K562 (cell line): ENCODE results near the gene KAZN. TPM values are rescaled to one million over a fixed set of nuclear protein-coding genes. Genes with fewer than 3 reads are reported as not detected.

Source experiments
- ATAC-seq: fragments of 200-7000 bp; cut with Tn5 transposase; 3 replicates; pipeline ENCODE4 v1.9.1; 2020; ENCODE audit warnings: moderate library complexity
- BruUV-seq: library from RNA; stranded (reverse); fragments of 400-500 nt; replicated peaks from 2 replicates; lab custom pipeline; 2021; lab: Mats Ljungman, UMichigan
- CTCF ChIA-PET: fragments of 300-600 bp; formaldehyde crosslinking; extraction: SDS; loops from one replicate; lab custom pipeline; 2021; ENCODE audit warnings: low intra/inter-chr PET ratio; lab: Yijun Ruan, JAX
- POLR2A ChIA-PET: fragments of 300-600, 350-650 bp; sonication (Branson Sonifier 250); formaldehyde crosslinking; extraction: SDS; loops from one replicate; lab custom pipeline; 2021; ENCODE audit warnings: antibody characterized with exemption, inconsistent platforms; lab: Yijun Ruan, JAX
- DNase-seq, 4 experiments: peaks; one replicate each; pipeline versions ENCODE4 v3.0.0 to v3.0.0-alpha.2; 2011 to 2018; ENCODE audit warnings: low spot score in 3 of 4, mixed read lengths in 3 of 4; ENCODE audit errors: extremely low read depth in 1 of 4
- FAIRE-seq: peaks from 2 replicates; lab custom pipeline; 2011; peaks lifted over from hg19 to GRCh38; lab: Jason Lieb, UNC
- H2AFZ ChIP-seq: 2 replicates; pipeline ENCODE4 v1.6.0; 2011; ENCODE audit warnings: low read depth, low read length, control low read depth, inconsistent platforms
- H3K27ac ChIP-seq: fragments of 200-600 bp; 3 replicates; pipeline ENCODE4 v1.8.0; 2011; ENCODE audit warnings: low read depth, mild to moderate bottlenecking, control low read depth, inconsistent platforms, low read length, moderate library complexity, mixed read lengths; ENCODE audit errors: extremely low read depth
- H3K27me3 ChIP-seq, 2 experiments: fragments of 300-600 bp in 1 of 2; 2 replicates in 1 of 2; 3 replicates in 1 of 2; pipeline versions ENCODE4 v1.6.0 to v1.8.0; 2011; ENCODE audit warnings: inconsistent platforms in 2 of 2, low read length in 2 of 2, mild to moderate bottlenecking in 1 of 2, mixed read lengths in 1 of 2, moderate library complexity in 1 of 2; ENCODE audit not compliant: control insufficient read depth in 2 of 2, insufficient read depth in 2 of 2
- H3K36me3 ChIP-seq: fragments of 300-600 bp; 3 replicates; pipeline ENCODE4 v1.8.0; 2011; ENCODE audit warnings: mild to moderate bottlenecking, low read length, inconsistent platforms; ENCODE audit not compliant: control insufficient read depth, insufficient read depth
- H3K4me1 ChIP-seq, 2 experiments: fragments of 200-600 bp in 1 of 2; replicated peaks in 1 of 2; 2 replicates in 1 of 2; 3 replicates in 1 of 2; pipeline versions ENCODE4 v1.5.1 to v1.8.0; 2011; ENCODE audit warnings: inconsistent platforms in 2 of 2, low read length in 2 of 2, mild to moderate bottlenecking in 1 of 2, mixed read lengths in 1 of 2, moderate library complexity in 1 of 2; ENCODE audit not compliant: control insufficient read depth in 2 of 2, insufficient read depth in 2 of 2
- H3K4me2 ChIP-seq: 2 replicates; pipeline ENCODE4 v1.6.1; 2011; ENCODE audit warnings: low read length, control low read depth, inconsistent platforms, mixed read lengths; ENCODE audit not compliant: insufficient read depth
- H3K4me3 ChIP-seq: fragments of 200-600 bp; sonication (generic), shearing (Covaris generic); 2 replicates; pipeline ENCODE4 v1.5.1; 2016; ENCODE audit warnings: control low read depth, inconsistent platforms
- H3K79me2 ChIP-seq: fragments of 200-600 bp; 3 replicates; pipeline ENCODE4 v1.8.0; 2011; ENCODE audit warnings: low read length, inconsistent platforms; ENCODE audit not compliant: control insufficient read depth, insufficient read depth
- H3K9ac ChIP-seq, 2 experiments: 2 replicates each; pipeline versions ENCODE4 v1.6.0 to v1.6.1; 2011; ENCODE audit warnings: low read depth in 2 of 2, low read length in 2 of 2, control low read depth in 1 of 2, inconsistent platforms in 1 of 2, mild to moderate bottlenecking in 1 of 2, mixed read lengths in 1 of 2; ENCODE audit not compliant: insufficient read depth in 1 of 2
- H3K9me1 ChIP-seq: one replicate; pipeline ENCODE4 v1.6.0; 2011; ENCODE audit warnings: inconsistent platforms, mild to moderate bottlenecking, low read length, moderate library complexity; ENCODE audit not compliant: control insufficient read depth, insufficient read depth
- H3K9me3 ChIP-seq: replicated peaks from 2 replicates; pipeline ENCODE4 v1.5.1; 2011; ENCODE audit warnings: low read depth, low read length, inconsistent platforms; ENCODE audit not compliant: control insufficient read depth, insufficient read depth
- H4K20me1 ChIP-seq: replicated peaks from 2 replicates; pipeline ENCODE4 v1.6.1; 2011; ENCODE audit warnings: low read length, inconsistent platforms, mixed read lengths; ENCODE audit not compliant: control insufficient read depth, insufficient read depth
- BRD9 ChIP-seq: fragments of 450-650 bp; IDR thresholded peaks from 2 replicates; pipeline ENCODE4 v1.6.1; 2018; ENCODE audit warnings: low read depth; ENCODE audit not compliant: partially characterized antibody
- C11orf30 ChIP-seq: fragments of 450-650 bp; IDR thresholded peaks from 2 replicates; pipeline ENCODE4 v1.6.1; 2016; ENCODE audit warnings: low read depth, mild to moderate bottlenecking
- KLF1 ChIP-seq: fragments of 450-650 bp; IDR thresholded peaks from 2 replicates; pipeline ENCODE4 v1.6.1; 2016; ENCODE audit warnings: missing genetic modification characterization, missing compliant biosample characterization
- MYC ChIP-seq, 2 experiments: fragments of 250-450 bp in 1 of 2; sonication (Bioruptor Pico) in 1 of 2; IDR thresholded peaks; 2 replicates each; pipeline versions ENCODE4 v1.5.1 to v1.6.1; 2012 to 2021; ENCODE audit warnings: low read depth in 2 of 2, borderline replicate concordance in 1 of 2, improper control_type of control experiment in 1 of 2, low read length in 1 of 2, mild to moderate bottlenecking in 1 of 2, moderate library complexity in 1 of 2
- PHTF2 ChIP-seq: fragments of 250-450 bp; sonication (Bioruptor Pico); IDR thresholded peaks from 2 replicates; pipeline ENCODE4 v1.5.0; 2021; ENCODE audit warnings: mild to moderate bottlenecking
- ZNF12 ChIP-seq: sonication (generic); formaldehyde crosslinking; IDR thresholded peaks from 2 replicates; pipeline ENCODE4 v1.4.0; 2020; ENCODE audit warnings: mild to moderate bottlenecking, missing genetic modification reagents
- ZNF79 ChIP-seq: fragments of 250-450 bp; sonication (Bioruptor Pico); IDR thresholded peaks from 2 replicates; pipeline ENCODE4 v1.4.0; 2020; ENCODE audit warnings: low read depth, mild to moderate bottlenecking, moderate library complexity
- WGBS: fragments of 100-300 bp; shearing (Covaris generic); methylation state at CpG from one replicate; pipeline ENCODE4 v1.1.6; 2016; ENCODE audit warnings: low coverage, mixed read lengths; ENCODE audit not compliant: insufficient coverage; ENCODE audit errors: missing lambda C conversion rate; 5-methylcytosine and 5-hydroxymethylcytosine counted together
- in situ Hi-C: fragments of 300-500 bp; cut with MboI; formaldehyde crosslinking; loops from 4 replicates; pipeline ENCODE4 v1.15.0; 2018; ENCODE audit warnings: inconsistent platforms, mixed read lengths
- intact Hi-C: fragments of 100-400 bp; cut with micrococcal nuclease; formaldehyde crosslinking; loops from 2 replicates; pipeline ENCODE4 v1.14.2; 2022
- polyA plus RNA-seq, 8 experiments: library from polyadenylated mRNA; depleted of rRNA in 4 of 8; stranded (reverse) in 5 of 8; unstranded in 3 of 8; fragments of >200 nt; fragmentation: Nextera tagmentation in 2 of 8; fragmentation: Illumina TruSeq in 1 of 8; extraction: Ambion mirVana in 2 of 8; extraction: Trizol in 1 of 8; gene quantifications; 2 replicates each; pipeline versions ENCODE4 v1.2.1 to v1.2.3, GENCODE V29; 2011 to 2014; ENCODE audit warnings: inconsistent platforms in 1 of 8, missing spikeins in 1 of 8
- total RNA-seq, 7 experiments: library from RNA; depleted of rRNA in 6 of 7; stranded (reverse); fragments of >200 nt in 6 of 7; fragmentation: Illumina TruSeq in 2 of 7; extraction: Trizol in 2 of 7; gene quantifications; 2 replicates each; pipeline versions ENCODE4 v1.2.1 to v1.2.3, GENCODE V29; 2011 to 2021; ENCODE audit warnings: low replicate concordance in 1 of 7
- TF ChIP-seq, protein P1 (sequence below): fragments of 250-450 bp; sonication (Bioruptor Pico); IDR thresholded peaks from 2 replicates; pipeline ENCODE4 v1.9.0; 2021; ENCODE audit warnings: mild to moderate bottlenecking

Gene KAZN
- total and polyA plus RNA-seq, 9 of the 15 experiments (the other 6 are each of a cell fraction or from before 2014, with no cell fraction given): 2.1 to 21.6 (median 5.4) TPM

DNA sequence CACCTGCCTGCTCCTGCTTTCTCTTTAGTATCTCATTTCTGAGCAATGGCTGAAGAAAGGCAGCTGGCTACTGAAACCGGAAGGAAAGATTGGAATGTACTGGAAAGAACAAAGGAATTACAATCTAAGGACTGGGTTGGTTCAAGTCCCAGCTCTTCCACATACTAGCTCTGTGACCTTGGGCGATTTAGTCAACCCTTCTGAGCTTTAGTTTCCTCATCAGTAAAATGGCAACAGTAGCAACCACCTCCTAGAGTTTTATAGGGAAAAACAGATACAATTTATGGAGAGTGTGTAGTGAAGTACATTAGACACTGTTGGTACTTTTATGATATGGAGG lies 158.8 kb downstream of the KAZN start:
- H3K4me3 ChIP-seq: no peak overlapping the region
- no peaks in the 10 kb centered on the region for H3K36me3 ChIP-seq
- CTCF ChIA-PET: no interaction called here
- peak; percentile 55 for FAIRE-seq
- H3K9ac ChIP-seq: no peak overlapping the region
- 0% methylated on average over 2 of the region's 2 CpGs for WGBS
- no peaks in the 10 kb centered on the region; a peak in 1 of 5 replicates for H3K4me1 ChIP-seq
- H3K9me3 ChIP-seq: no peaks in the 10 kb centered on the region; the same call in none of the 2 replicates
- no peak for DNase-seq
- H3K79me2 ChIP-seq: no peaks in the 10 kb centered on the region
- no TSS peak for BruUV-seq
- H4K20me1 ChIP-seq: no peaks in the 10 kb centered on the region
- TF ChIP-seq, protein P1, sequence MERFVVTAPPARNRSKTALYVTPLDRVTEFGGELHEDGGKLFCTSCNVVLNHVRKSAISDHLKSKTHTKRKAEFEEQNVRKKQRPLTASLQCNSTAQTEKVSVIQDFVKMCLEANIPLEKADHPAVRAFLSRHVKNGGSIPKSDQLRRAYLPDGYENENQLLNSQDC (CRISPR knock-in tag): no peak
- TF ChIP-seq KLF1 (tag) (no peak), PHTF2 (CRISPR knock-in tag) (no peak), MYC (IDR thresholded peaks at IDR 0.05; ENCODE audit: low read depth, low read length) (no peak), MYC (CRISPR knock-in tag; IDR thresholded peaks at IDR 0.05; ENCODE audit: borderline replicate concordance, low read depth) (no peak), C11orf30 (no peak), BRD9 (no peak), ZNF79 (no peak), ZNF12 (no peak)
- ATAC-seq: no peak
- peaks cover 33 to 64% of the 10 kb centered on the region in 2 experiments for H3K27me3 ChIP-seq
- H3K4me2 ChIP-seq: no peak overlapping the region
- POLR2A ChIA-PET: interaction anchor here (0.9 to 1.4 kb wide), 4 partner anchors 9 to 276 kb away, joined by 3 to 4 read pairs (median 3); no protein-coding TSS in a partner anchor
- intact Hi-C loops: no loop called here
- no peak overlapping the region for H2AFZ ChIP-seq
- H3K27ac ChIP-seq: no peak overlapping the region
- in situ Hi-C loops: no loop called here
- H3K9me1 ChIP-seq: no peaks in the 10 kb centered on the region
